Body of pancreas (tissue), 4 donors: ENCODE results near the gene ZNF644. TPM values are rescaled to one million over a fixed set of nuclear protein-coding genes. Genes with fewer than 3 reads are reported as not detected.

ENCODE experiments used
- ATAC-seq: fragments of 150-250 bp; one replicate; pipeline ENCODE4 v1.9.1; 2016
- DNase-seq, 4 donors: peaks; one replicate each; pipeline ENCODE4 v3.0.0-alpha.2; 2019
- H3K27ac ChIP-seq, 4 donors: fragments of 200-600 bp; sonication (generic); 1 replicate in 3 of 4; 2 replicates in 1 of 4; pipeline versions ENCODE4 v1.5.1 to v1.6.1; 2016 to 2019; ENCODE audit warnings: mild to moderate bottlenecking in 1 of 4, mixed read lengths in 1 of 4, moderate library complexity in 1 of 4
- H3K27me3 ChIP-seq, 2 donors: fragments of 200-600 bp; sonication (generic); one replicate each; pipeline ENCODE4 v1.6.0; 2016; ENCODE audit warnings: mild to moderate bottlenecking in 1 of 2
- H3K36me3 ChIP-seq, 2 donors: fragments of 200-600 bp; sonication (generic); replicated peaks in 1 of 2; 2 replicates each; pipeline ENCODE4 v1.5.1; 2016; ENCODE audit warnings: low read depth in 2 of 2; ENCODE audit not compliant: insufficient read depth in 1 of 2
- H3K4me1 ChIP-seq: fragments of 200-600 bp; sonication (generic); one replicate; pipeline ENCODE4 v1.6.0; 2016
- H3K4me3 ChIP-seq, 2 donors: fragments of 200-600 bp; sonication (generic); 1 replicate in 1 of 2; 2 replicates in 1 of 2; pipeline ENCODE4 v1.5.1; 2016 to 2019
- H3K9me3 ChIP-seq, 3 donors: fragments of 200-600 bp; sonication (generic); 1 replicate in 2 of 3; 2 replicates in 1 of 3; pipeline ENCODE4 v1.5.1; 2016
- CTCF ChIP-seq, 7 experiments: fragments of 450-650 bp in 4 of 7; fragments of 200-600 bp in 3 of 7; sonication (generic) in 3 of 7; IDR thresholded peaks; one replicate each; pipeline ENCODE4 v1.5.1; 2016 to 2019; ENCODE audit warnings: antibody characterized with exemption in 7 of 7
- POLR2A ChIP-seq, 3 donors: fragments of 450-650 bp; IDR thresholded peaks; one replicate each; pipeline ENCODE4 v1.6.1; 2016; ENCODE audit warnings: antibody characterized with exemption in 3 of 3, mild to moderate bottlenecking in 2 of 3
- WGBS, 2 donors: methylation state at CpG; one replicate each; pipeline ENCODE4 v1.1.5; 2017; 5-methylcytosine and 5-hydroxymethylcytosine counted together
- intact Hi-C: fragments of 100-400 bp; cut with DNase I; formaldehyde crosslinking; loops from one replicate; pipeline ENCODE4 v1.15.1; 2023
- total RNA-seq, 2 donors: library from RNA; depleted of rRNA; stranded (reverse); fragments of >200 nt; gene quantifications; one replicate each; pipeline ENCODE4 v1.1.0, GENCODE V29; 2016

The ZNF644 gene
- total RNA-seq, 2 donors from 2014 or later: 41.0 to 47.1 TPM

GRCh38 chr1:90948301-90948700, 73.5 kb downstream of the ZNF644 start:
- intact Hi-C loops: no loop called here
- 92 to 96% methylated on average over 7 of the region's 7 CpGs for WGBS, 2 donors

GRCh38 chr1:90946630-90947029, 75.2 kb downstream of the ZNF644 start:
- no peak for ATAC-seq
- intact Hi-C loops: no loop called here
- TF ChIP-seq CTCF (IDR thresholded peaks at IDR 0.05) (no peak), POLR2A (IDR thresholded peaks at IDR 0.05) (no peak)
- no peaks in the 10 kb centered on the region for H3K9me3 ChIP-seq
- no peak for DNase-seq
- no peak overlapping the region for H3K27ac ChIP-seq
- WGBS, 2 donors: 77 to 82% methylated on average over 1 of the region's 1 CpG
- no peaks in the 10 kb centered on the region for H3K27me3 ChIP-seq
- no peaks in the 10 kb centered on the region for H3K36me3 ChIP-seq
- peaks cover 13% of the 10 kb centered on the region for H3K4me1 ChIP-seq
- no peak overlapping the region for H3K4me3 ChIP-seq

More at GRCh38 chr1:90948301-90948700, 73.5 kb downstream of the ZNF644 start:
- no peak overlapping the region for H3K4me3 ChIP-seq
- peaks cover 15% of the 10 kb centered on the region for H3K4me1 ChIP-seq
- no peak for ATAC-seq
- H3K9me3 ChIP-seq: no peaks in the 10 kb centered on the region
- DNase-seq: no peak
- TF ChIP-seq CTCF (IDR thresholded peaks at IDR 0.05) (no peak), POLR2A (IDR thresholded peaks at IDR 0.05) (no peak)
- H3K27ac ChIP-seq: no peak overlapping the region
- H3K36me3 ChIP-seq: no peaks in the 10 kb centered on the region
- H3K27me3 ChIP-seq: no peaks in the 10 kb centered on the region

GRCh38 chr1:90945287-90945686, 76.5 kb downstream of the ZNF644 start:
- no peak for ATAC-seq
- no peak for DNase-seq
- Histone ChIP-seq H3K27me3 (no peaks in the 10 kb centered on the region), H3K4me3 (no peak overlapping the region), H3K27ac (no peak overlapping the region), H3K36me3 (no peaks in the 10 kb centered on the region), H3K9me3 (no peaks in the 10 kb centered on the region), H3K4me1 (peaks cover 10% of the 10 kb centered on the region)
- intact Hi-C loops: no loop called here
- no peak for TF ChIP-seq POLR2A (IDR thresholded peaks at IDR 0.05)
- TF ChIP-seq CTCF (IDR thresholded peaks at IDR 0.05): no peak

DNA sequence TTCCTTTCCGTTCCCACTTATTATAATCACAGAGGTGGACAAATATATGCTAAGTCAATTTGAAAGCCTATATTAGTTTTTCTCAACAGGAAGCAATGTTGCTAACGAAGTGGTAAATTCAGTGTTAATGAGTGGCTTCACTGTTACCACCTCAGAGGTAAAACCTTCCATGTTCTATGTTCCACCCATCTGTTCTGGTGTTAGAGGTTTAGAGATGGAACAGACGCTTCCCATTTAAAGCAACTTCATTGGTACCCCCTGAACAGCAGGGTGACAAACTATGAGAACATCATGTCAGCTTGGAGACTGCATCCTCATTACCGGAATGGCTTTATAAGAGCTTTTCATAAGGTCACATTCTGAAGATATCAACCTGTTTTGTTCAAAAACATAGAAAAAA, 77.9 kb downstream of the ZNF644 start:
- TF ChIP-seq POLR2A (IDR thresholded peaks at IDR 0.05) (no peak), CTCF (IDR thresholded peaks at IDR 0.05) (no peak)
- intact Hi-C loops: no loop called here
- DNase-seq (no peak), ATAC-seq (no peak)
- 87 to 95% methylated on average over 4 of the region's 4 CpGs for WGBS, 2 donors
- Histone ChIP-seq H3K4me1 (peaks cover 10% of the 10 kb centered on the region), H3K9me3 (no peaks in the 10 kb centered on the region), H3K4me3 (no peak overlapping the region), H3K27ac (no peak overlapping the region), H3K36me3 (no peaks in the 10 kb centered on the region), H3K27me3 (no peaks in the 10 kb centered on the region)

DNA sequence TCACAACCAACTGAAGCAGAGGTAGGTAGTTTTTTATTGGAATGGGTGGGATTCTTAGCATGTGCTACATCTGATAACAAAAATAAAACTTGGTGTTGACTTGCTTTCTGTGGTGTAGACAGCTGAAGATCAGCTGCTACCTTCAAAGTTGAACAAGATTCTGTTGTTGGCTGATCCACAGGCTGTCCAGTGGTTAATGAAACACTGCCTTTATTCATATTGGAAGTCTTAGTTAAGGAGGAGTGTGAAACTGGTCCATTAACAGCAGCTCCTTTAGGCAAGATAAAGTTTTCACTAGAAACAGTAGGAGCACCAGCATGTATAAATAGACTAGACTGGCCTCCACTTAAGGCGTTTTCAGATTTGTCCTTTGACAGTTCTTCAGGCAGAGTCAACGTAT, 81.1 kb downstream of the ZNF644 start:
- Histone ChIP-seq H3K4me1 (no peaks in the 10 kb centered on the region), H3K27ac (no peak overlapping the region), H3K9me3 (no peaks in the 10 kb centered on the region), H3K4me3 (no peak overlapping the region), H3K36me3 (no peaks in the 10 kb centered on the region), H3K27me3 (no peaks in the 10 kb centered on the region)
- intact Hi-C loops: no loop called here
- ATAC-seq (no peak), DNase-seq (no peak)
- TF ChIP-seq CTCF (IDR thresholded peaks at IDR 0.05) (no peak), POLR2A (IDR thresholded peaks at IDR 0.05) (no peak)
- WGBS, 2 donors: 93 to 97% methylated on average over 2 of the region's 2 CpGs
